Trophoblast cell (in vitro differentiated cells and primary cell): Measurements from ENCODE around the gene GPC4.

Experiments used
- DNase-seq, 2 donors: peaks; one replicate each; pipeline ENCODE4 v3.0.0-alpha.2; 2016
- H2AFZ ChIP-seq: 2 replicates; pipeline ENCODE4 v1.6.1; 2013; ENCODE audit warnings: low read length, moderate library complexity, mild to moderate bottlenecking; ENCODE audit not compliant: insufficient read depth, poor library complexity
- H2AK5ac ChIP-seq: 2 replicates; pipeline ENCODE4 v1.6.1; 2013; ENCODE audit warnings: mild to moderate bottlenecking, low read length
- H2BK120ac ChIP-seq: 2 replicates; pipeline ENCODE4 v1.6.1; 2013; ENCODE audit warnings: low read length, mild to moderate bottlenecking, moderate library complexity; ENCODE audit not compliant: insufficient read depth, poor library complexity
- H2BK12ac ChIP-seq: 2 replicates; pipeline ENCODE4 v1.6.1; 2013; ENCODE audit warnings: mild to moderate bottlenecking, low read length, moderate library complexity
- H2BK5ac ChIP-seq: 2 replicates; pipeline ENCODE4 v1.6.1; 2013; ENCODE audit warnings: low read length, low read depth, moderate library complexity, mild to moderate bottlenecking; ENCODE audit not compliant: poor library complexity
- H3K14ac ChIP-seq: 2 replicates; pipeline ENCODE4 v1.6.1; 2013; ENCODE audit warnings: mild to moderate bottlenecking, low read length
- H3K18ac ChIP-seq: 2 replicates; pipeline ENCODE4 v1.6.1; 2013; ENCODE audit warnings: mild to moderate bottlenecking, low read length
- H3K23ac ChIP-seq: 2 replicates; pipeline ENCODE4 v1.6.1; 2013; ENCODE audit warnings: low read length
- H3K27ac ChIP-seq: 2 replicates; pipeline ENCODE4 v1.5.1; 2013; ENCODE audit warnings: low read depth, mild to moderate bottlenecking, inconsistent platforms, low read length, moderate library complexity
- H3K27me3 ChIP-seq: 2 replicates; pipeline ENCODE4 v1.6.1; 2013; ENCODE audit warnings: inconsistent platforms, mild to moderate bottlenecking, low read length, moderate library complexity; ENCODE audit not compliant: insufficient read depth
- H3K36me3 ChIP-seq, 2 experiments: 1 replicate in 1 of 2; 2 replicates in 1 of 2; pipeline ENCODE4 v1.6.1; 2013; ENCODE audit warnings: low read length in 2 of 2, mild to moderate bottlenecking in 2 of 2, moderate library complexity in 1 of 2; ENCODE audit not compliant: insufficient read depth in 2 of 2, control insufficient read depth in 1 of 2
- H3K4ac ChIP-seq: 2 replicates; pipeline ENCODE4 v1.6.1; 2013; ENCODE audit warnings: low read depth, mild to moderate bottlenecking, low read length, moderate library complexity
- H3K4me1 ChIP-seq, 2 experiments: 1 replicate in 1 of 2; 2 replicates in 1 of 2; pipeline ENCODE4 v1.6.1; 2013; ENCODE audit warnings: low read length in 2 of 2, mild to moderate bottlenecking in 2 of 2, moderate library complexity in 1 of 2; ENCODE audit not compliant: insufficient read depth in 2 of 2, control insufficient read depth in 1 of 2
- H3K4me2 ChIP-seq: 2 replicates; pipeline ENCODE4 v1.6.1; 2013; ENCODE audit warnings: inconsistent platforms, mild to moderate bottlenecking, low read length, moderate library complexity
- H3K4me3 ChIP-seq: 2 replicates; pipeline ENCODE4 v1.5.1; 2013; ENCODE audit warnings: mild to moderate bottlenecking, low read depth, low read length, inconsistent platforms
- H3K79me1 ChIP-seq: one replicate; pipeline ENCODE4 v1.6.1; 2013; ENCODE audit warnings: low read length
- H3K79me2 ChIP-seq: 2 replicates; pipeline ENCODE4 v1.6.1; 2013; ENCODE audit warnings: low read length, mild to moderate bottlenecking; ENCODE audit not compliant: control insufficient read depth, insufficient read depth, poor library complexity
- H3K9ac ChIP-seq: 2 replicates; pipeline ENCODE4 v1.6.1; 2013; ENCODE audit warnings: mild to moderate bottlenecking, low read length
- H3K9me3 ChIP-seq: 2 replicates; pipeline ENCODE4 v1.6.1; 2013; ENCODE audit warnings: low read depth, mild to moderate bottlenecking, control low read depth, inconsistent platforms, low read length; ENCODE audit not compliant: insufficient read depth
- H4K12ac ChIP-seq: 2 replicates; pipeline ENCODE4 v1.6.1; 2013; ENCODE audit warnings: low read depth, mild to moderate bottlenecking, low read length, moderate library complexity
- H4K8ac ChIP-seq: 2 replicates; pipeline ENCODE4 v1.6.1; 2013; ENCODE audit warnings: low read depth, mild to moderate bottlenecking, low read length, moderate library complexity
- H4K91ac ChIP-seq: one replicate; pipeline ENCODE4 v1.6.1; 2013; ENCODE audit warnings: low read depth, mild to moderate bottlenecking, low read length, moderate library complexity
- WGBS: extraction: QIAGEN DNeasy Blood & Tissue Kit; methylation state at CpG from one replicate; pipeline ENCODE4 v1.1.7; 2013; ENCODE audit warnings: missing lambda C conversion rate; ENCODE audit not compliant: insufficient read length, insufficient coverage; ENCODE audit errors: extremely low coverage; 5-methylcytosine and 5-hydroxymethylcytosine counted together

Gene GPC4

DNA sequence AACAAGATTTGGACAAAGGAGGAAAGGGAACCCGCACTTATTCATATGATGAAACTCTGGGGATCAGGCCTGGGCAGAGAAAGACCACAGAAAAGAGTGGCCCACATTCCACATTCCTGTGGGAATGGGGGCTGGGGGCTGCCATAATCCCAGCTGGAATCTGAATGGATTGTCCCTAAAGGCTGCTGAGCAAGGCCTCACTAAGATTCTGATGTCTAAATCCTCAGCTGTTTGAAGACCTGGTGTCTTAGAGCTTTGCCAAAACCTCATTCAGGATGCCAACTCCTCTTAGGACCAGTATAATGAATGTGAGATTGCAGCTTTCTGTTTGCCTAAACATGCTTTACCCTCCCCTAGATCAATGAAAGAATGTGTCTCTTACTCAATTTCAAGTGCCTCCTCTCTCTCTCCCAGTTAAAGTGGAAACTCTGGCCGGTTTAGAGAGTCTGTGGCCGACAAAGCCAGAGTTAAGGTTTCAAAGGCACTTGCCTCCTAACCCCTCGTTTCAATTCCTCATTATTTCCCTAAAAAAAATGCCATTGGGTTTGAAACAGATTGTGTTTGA, 33.3 kb upstream of the GPC4 start:
- no peak overlapping the region for H3K27ac ChIP-seq
- no peak overlapping the region for H3K4ac ChIP-seq
- no peak overlapping the region for H3K18ac ChIP-seq
- H3K14ac ChIP-seq, result no peak overlapping the region
- no peak overlapping the region for H2AFZ ChIP-seq
- no peak overlapping the region for H4K91ac ChIP-seq
- no peaks in the 10 kb centered on the region for H3K36me3 ChIP-seq
- no peak overlapping the region for H3K9ac ChIP-seq
- no peak for DNase-seq
- H2BK12ac ChIP-seq, result no peak overlapping the region
- H3K4me3 ChIP-seq, result no peak overlapping the region
- no peak overlapping the region for H4K8ac ChIP-seq
- H2BK5ac ChIP-seq, result no peak overlapping the region
- H3K23ac ChIP-seq, result no peak overlapping the region
- no peak overlapping the region for H4K12ac ChIP-seq
- H2BK120ac ChIP-seq, result no peak overlapping the region
- no peaks in the 10 kb centered on the region for H3K79me2 ChIP-seq
- H3K9me3 ChIP-seq, result no peaks in the 10 kb centered on the region
- no peaks in the 10 kb centered on the region for H3K27me3 ChIP-seq
- no peak overlapping the region for H3K4me2 ChIP-seq
- H3K4me1 ChIP-seq, result peaks cover 0 to 6% of the 10 kb centered on the region in 2 experiments
- no peak overlapping the region for H2AK5ac ChIP-seq
- no CpG with 5 or more reads among the region's 4 CpGs for WGBS
- peaks cover 3% of the 10 kb centered on the region for H3K79me1 ChIP-seq

DNA sequence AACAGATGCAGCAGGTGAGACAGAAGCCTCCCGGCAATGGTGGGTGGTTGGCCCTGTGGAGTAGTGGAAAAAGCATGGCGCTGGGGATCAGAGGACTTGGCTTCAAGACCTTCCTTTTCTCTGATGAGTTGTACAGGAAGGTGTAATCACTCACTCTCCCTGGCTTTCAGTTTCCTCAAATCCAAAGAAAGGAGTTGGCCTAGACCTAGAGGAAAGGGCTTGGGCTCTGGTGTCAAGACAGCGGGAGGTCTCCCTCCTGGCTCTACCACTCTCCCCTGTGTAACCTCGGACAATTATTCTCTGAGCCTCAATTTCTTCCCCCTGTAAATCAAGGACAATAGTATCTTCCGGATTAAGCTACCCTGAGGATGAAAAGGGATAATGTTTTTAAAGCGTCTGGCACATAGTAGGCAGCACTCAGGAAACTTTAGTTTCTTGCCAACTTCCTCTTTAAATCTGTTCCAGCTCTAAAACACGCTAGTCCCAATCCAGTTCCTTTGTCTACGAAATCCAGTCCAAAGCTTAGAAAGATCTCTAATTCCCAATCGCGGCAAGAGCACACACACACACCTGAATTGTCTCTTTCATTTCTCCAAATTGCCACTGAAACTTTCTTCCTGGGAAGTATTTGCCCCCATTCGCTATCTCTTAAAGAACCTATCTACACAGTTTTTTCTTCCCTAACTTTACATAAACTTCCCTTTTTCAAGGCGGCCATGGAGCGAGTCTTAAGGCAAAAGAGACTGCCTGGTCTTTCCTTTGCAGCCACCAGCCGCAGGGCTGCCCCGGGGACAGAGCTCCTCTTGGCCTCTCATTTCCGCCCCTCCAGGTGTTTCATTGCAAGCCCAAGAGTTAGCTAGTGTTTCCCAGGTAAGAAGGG, 29.9 kb upstream of the GPC4 start:
- WGBS, result no CpG with 5 or more reads among the region's 16 CpGs
- no peaks in the 10 kb centered on the region for H3K36me3 ChIP-seq

DNA sequence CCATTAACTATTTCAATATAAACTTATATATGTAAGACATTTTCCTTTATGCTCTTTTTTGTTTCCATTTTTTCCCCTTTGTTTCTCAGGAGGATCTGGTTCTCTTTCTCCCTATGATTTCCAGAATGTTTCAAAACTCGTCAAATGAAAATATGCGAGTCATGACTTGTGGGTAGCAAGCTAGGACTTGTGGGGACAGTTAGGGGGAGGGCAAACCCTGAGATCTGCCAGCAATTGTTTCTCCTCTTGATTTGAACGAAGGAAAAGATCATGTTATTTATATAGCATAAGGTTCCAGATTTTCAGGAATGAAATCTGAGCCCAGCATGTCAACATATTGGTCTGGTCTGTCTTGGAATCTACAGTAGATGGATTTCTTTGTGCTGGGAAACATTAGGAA, 28.9 kb upstream of the GPC4 start:
- Histone ChIP-seq H3K9ac (no peak overlapping the region), H4K12ac (no peak overlapping the region), H3K4ac (no peak overlapping the region), H3K4me2 (no peak overlapping the region), H4K8ac (no peak overlapping the region), H2BK12ac (no peak overlapping the region), H3K36me3 (no peaks in the 10 kb centered on the region), H3K4me3 (no peak overlapping the region), H3K27me3 (no peaks in the 10 kb centered on the region), H2BK120ac (no peak overlapping the region), H3K4me1 (peaks cover 0 to 6% of the 10 kb centered on the region in 2 experiments), H3K18ac (no peak overlapping the region), H2AFZ (no peak overlapping the region), H2AK5ac (no peak overlapping the region), H3K27ac (no peak overlapping the region), H3K23ac (no peak overlapping the region), H3K79me1 (peaks cover 3% of the 10 kb centered on the region), H3K9me3 (no peaks in the 10 kb centered on the region), H2BK5ac (no peak overlapping the region), H4K91ac (no peak overlapping the region), H3K14ac (no peak overlapping the region), H3K79me2 (no peaks in the 10 kb centered on the region)
- no CpG with 5 or more reads among the region's 3 CpGs for WGBS
- no peak for DNase-seq

More for the DNA sequence above, 29.9 kb upstream of the GPC4 start:
- H2BK120ac ChIP-seq, result peak overlapping the region; percentile 33
- peaks cover 0 to 6% of the 10 kb centered on the region in 2 experiments for H3K4me1 ChIP-seq
- no peak overlapping the region for H4K12ac ChIP-seq
- H3K23ac ChIP-seq, result no peak overlapping the region
- no peaks in the 10 kb centered on the region for H3K79me2 ChIP-seq
- peaks cover 3% of the 10 kb centered on the region for H3K79me1 ChIP-seq
- H4K91ac ChIP-seq, result peak overlapping the region; percentile 24
- H3K27ac ChIP-seq, result no peak overlapping the region
- H4K8ac ChIP-seq, result peak overlapping the region; percentile 65
- H2AFZ ChIP-seq, result no peak overlapping the region
- H3K4me3 ChIP-seq, result no peak overlapping the region
- no peak overlapping the region for H2AK5ac ChIP-seq
- H3K14ac ChIP-seq, result peak overlapping the region; percentile 30
- no peak overlapping the region for H3K4ac ChIP-seq
- H3K18ac ChIP-seq, result no peak overlapping the region
- no peaks in the 10 kb centered on the region for H3K27me3 ChIP-seq
- DNase-seq, result peak; percentile 18 to 54
- peak overlapping the region; percentile 56 for H3K4me2 ChIP-seq
- H2BK5ac ChIP-seq, result no peak overlapping the region
- H2BK12ac ChIP-seq, result peak overlapping the region; percentile 58
- no peak overlapping the region for H3K9ac ChIP-seq
- H3K9me3 ChIP-seq, result no peaks in the 10 kb centered on the region

DNA sequence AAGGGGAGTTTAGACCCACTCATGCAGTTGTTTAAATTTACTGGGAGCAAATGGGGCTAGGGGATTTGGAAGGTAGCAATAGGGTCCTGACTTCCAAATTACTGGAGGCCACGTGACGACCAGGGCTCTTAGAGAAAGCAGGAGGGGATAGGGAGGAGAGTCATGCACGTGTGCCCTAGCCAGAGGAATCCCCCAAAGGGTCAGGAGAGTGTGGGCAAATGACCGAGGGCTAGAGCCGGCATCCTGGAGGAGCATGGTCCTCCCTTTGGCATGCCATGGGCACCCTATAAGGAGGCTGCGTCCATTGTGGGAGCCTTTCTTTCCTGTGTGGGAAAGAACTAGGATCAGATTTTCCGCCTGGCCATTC, 25.5 kb upstream of the GPC4 start:
- Histone ChIP-seq H3K27me3 (no peaks in the 10 kb centered on the region), H2BK120ac (no peak overlapping the region), H2AK5ac (no peak overlapping the region), H3K4me3 (no peak overlapping the region), H3K18ac (no peak overlapping the region), H3K79me2 (no peaks in the 10 kb centered on the region), H3K27ac (no peak overlapping the region), H2AFZ (no peak overlapping the region), H3K9ac (no peak overlapping the region), H3K4me2 (no peak overlapping the region), H3K23ac (no peak overlapping the region), H4K91ac (no peak overlapping the region), H2BK12ac (no peak overlapping the region), H3K14ac (no peak overlapping the region), H4K12ac (no peak overlapping the region), H4K8ac (no peak overlapping the region), H2BK5ac (no peak overlapping the region), H3K79me1 (peaks cover 5% of the 10 kb centered on the region), H3K4me1 (peaks cover 3 to 9% of the 10 kb centered on the region in 2 experiments), H3K4ac (no peak overlapping the region), H3K36me3 (no peaks in the 10 kb centered on the region), H3K9me3 (no peaks in the 10 kb centered on the region)
- DNase-seq, result no peak
- no CpG with 5 or more reads among the region's 7 CpGs for WGBS
